Sigmoid colon (tissue), 4 donors: ENCODE data around the gene ATG10.

Experiments
- EP300 ChIP-seq, 4 donors: sonication (generic); formaldehyde crosslinking; IDR thresholded peaks; one replicate each; pipeline ENCODE4 v1.6.1; 2017; ENCODE audit warnings: antibody characterized with exemption in 4 of 4
- POLR2A ChIP-seq, 2 donors: fragments of 450-650 bp; IDR thresholded peaks; one replicate each; pipeline ENCODE4 v1.6.1; 2016; ENCODE audit warnings: antibody characterized with exemption in 2 of 2, mild to moderate bottlenecking in 2 of 2, moderate library complexity in 2 of 2
- POLR2AphosphoS5 ChIP-seq, 4 donors: sonication (generic); formaldehyde crosslinking; IDR thresholded peaks; one replicate each; pipeline ENCODE4 v1.6.1; 2017; ENCODE audit warnings: antibody characterized with exemption in 4 of 4
- TF ChIP-seq, protein P1 (sequence below), 4 experiments: fragments of 450-650 bp in 3 of 4; fragments of 200-600 bp in 1 of 4; IDR thresholded peaks; one replicate each; pipeline ENCODE4 v1.5.1; 2016 to 2019; ENCODE audit warnings: antibody characterized with exemption in 4 of 4, mild to moderate bottlenecking in 3 of 4, moderate library complexity in 2 of 4

DNA sequence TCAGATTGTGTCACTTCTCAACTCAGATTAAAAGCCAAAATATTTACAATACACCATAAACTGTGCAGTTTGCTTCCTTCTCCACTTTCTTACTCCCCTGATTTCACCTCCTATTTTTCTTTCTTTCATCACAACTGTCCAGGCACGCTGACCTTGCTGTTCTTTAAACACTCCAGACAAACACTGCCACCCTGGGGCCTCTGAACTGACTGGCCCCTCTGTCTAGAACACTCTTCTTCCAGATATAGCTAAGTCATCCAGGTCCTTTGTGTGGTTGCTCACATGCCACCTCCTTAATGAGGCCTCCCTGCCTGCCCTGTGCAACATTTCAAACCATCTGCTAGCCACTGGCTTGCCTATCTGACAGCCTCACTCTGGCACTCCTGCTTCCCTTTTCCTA, 46.6 kb downstream of the ATG10 start:
- TF ChIP-seq, protein P1, sequence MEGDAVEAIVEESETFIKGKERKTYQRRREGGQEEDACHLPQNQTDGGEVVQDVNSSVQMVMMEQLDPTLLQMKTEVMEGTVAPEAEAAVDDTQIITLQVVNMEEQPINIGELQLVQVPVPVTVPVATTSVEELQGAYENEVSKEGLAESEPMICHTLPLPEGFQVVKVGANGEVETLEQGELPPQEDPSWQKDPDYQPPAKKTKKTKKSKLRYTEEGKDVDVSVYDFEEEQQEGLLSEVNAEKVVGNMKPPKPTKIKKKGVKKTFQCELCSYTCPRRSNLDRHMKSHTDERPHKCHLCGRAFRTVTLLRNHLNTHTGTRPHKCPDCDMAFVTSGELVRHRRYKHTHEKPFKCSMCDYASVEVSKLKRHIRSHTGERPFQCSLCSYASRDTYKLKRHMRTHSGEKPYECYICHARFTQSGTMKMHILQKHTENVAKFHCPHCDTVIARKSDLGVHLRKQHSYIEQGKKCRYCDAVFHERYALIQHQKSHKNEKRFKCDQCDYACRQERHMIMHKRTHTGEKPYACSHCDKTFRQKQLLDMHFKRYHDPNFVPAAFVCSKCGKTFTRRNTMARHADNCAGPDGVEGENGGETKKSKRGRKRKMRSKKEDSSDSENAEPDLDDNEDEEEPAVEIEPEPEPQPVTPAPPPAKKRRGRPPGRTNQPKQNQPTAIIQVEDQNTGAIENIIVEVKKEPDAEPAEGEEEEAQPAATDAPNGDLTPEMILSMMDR (IDR thresholded peaks at IDR 0.05) = no peak
- no peak for TF ChIP-seq POLR2A (IDR thresholded peaks at IDR 0.05)
- no peak for TF ChIP-seq POLR2AphosphoS5 (IDR thresholded peaks at IDR 0.05)
- no peak for TF ChIP-seq EP300 (IDR thresholded peaks at IDR 0.05)
